H1 (cell line): ENCODE measurements around the gene TFCP2L1. TPM values are rescaled to one million over a fixed set of nuclear protein-coding genes. Genes with fewer than 3 reads are reported as not detected.

Experiments used
- CTCF ChIA-PET: fragments of 300-600 bp; sonication (Branson Sonifier 250); formaldehyde crosslinking; loops from one replicate; lab custom pipeline; 2021; ENCODE audit not compliant: partially characterized antibody; lab: Charles Lee
- POLR2A ChIA-PET: fragments of 300-600 bp; sonication (Branson Sonifier 250); formaldehyde crosslinking; loops from one replicate; lab custom pipeline; 2021; ENCODE audit warnings: inconsistent platforms; ENCODE audit not compliant: partially characterized antibody; lab: Charles Lee
- DNase-seq, 2 experiments: peaks; one replicate each; pipeline versions ENCODE4 v3.0.0 to v3.0.0-alpha.2; 2010 to 2022; ENCODE audit warnings: low spot score in 2 of 2, low read depth in 1 of 2, mixed read lengths in 1 of 2
- FAIRE-seq: peaks from 2 replicates; lab custom pipeline; 2011; peaks lifted over from hg19 to GRCh38; lab: Jason Lieb, UNC
- H2AFZ ChIP-seq: 2 replicates; pipeline ENCODE4 v1.8.1; 2012; ENCODE audit warnings: low read length, inconsistent platforms
- H2AK5ac ChIP-seq: 2 replicates; pipeline ENCODE4 v1.6.1; 2013; ENCODE audit warnings: low read depth, low read length
- H2BK120ac ChIP-seq: replicated peaks from 2 replicates; pipeline ENCODE3; 2013; ENCODE audit warnings: low read depth, low read length, inconsistent platforms
- H2BK12ac ChIP-seq: 2 replicates; pipeline ENCODE4 v1.6.1; 2013; ENCODE audit warnings: low read depth, low read length
- H2BK15ac ChIP-seq: 2 replicates; pipeline ENCODE4 v1.6.1; 2013; ENCODE audit warnings: low read length
- H2BK20ac ChIP-seq: 2 replicates; pipeline ENCODE4 v1.6.1; 2013; ENCODE audit warnings: low read length
- H2BK5ac ChIP-seq: 2 replicates; pipeline ENCODE4 v1.6.1; 2013; ENCODE audit warnings: low read depth, low read length
- H3K14ac ChIP-seq: 2 replicates; pipeline ENCODE4 v1.6.1; 2013; ENCODE audit warnings: inconsistent platforms; ENCODE audit not compliant: insufficient read length
- H3K18ac ChIP-seq: 2 replicates; pipeline ENCODE4 v1.6.1; 2013; ENCODE audit warnings: low read length; ENCODE audit errors: extremely low read depth
- H3K23ac ChIP-seq: 2 replicates; pipeline ENCODE4 v1.6.1; 2013; ENCODE audit warnings: inconsistent platforms; ENCODE audit not compliant: insufficient read length
- H3K23me2 ChIP-seq: 2 replicates; pipeline ENCODE4 v1.6.1; 2013; ENCODE audit warnings: low read depth, low read length
- H3K27ac ChIP-seq: 2 replicates; pipeline ENCODE4 v1.6.1; 2011; ENCODE audit warnings: low read depth, low read length, inconsistent platforms
- H3K27me3 ChIP-seq, 4 experiments: replicated peaks in 1 of 4; 1 replicate in 1 of 4; 2 replicates in 3 of 4; pipeline versions ENCODE4 v1.6.1 to v1.8.1; 2011 to 2013; ENCODE audit warnings: low read length in 3 of 4, mild to moderate bottlenecking in 3 of 4, inconsistent platforms in 2 of 4, mixed read lengths in 2 of 4, moderate library complexity in 1 of 4; ENCODE audit not compliant: control insufficient read depth in 3 of 4, insufficient read depth in 3 of 4; ENCODE audit errors: extremely low read depth in 1 of 4
- H3K36me3 ChIP-seq, 4 experiments: 2 replicates each; pipeline versions ENCODE4 v1.6.1 to v1.8.1; 2011 to 2013; ENCODE audit warnings: mild to moderate bottlenecking in 4 of 4, low read length in 3 of 4, moderate library complexity in 2 of 4, control low read depth in 1 of 4, inconsistent platforms in 1 of 4; ENCODE audit not compliant: insufficient read depth in 4 of 4, control insufficient read depth in 2 of 4
- H3K4ac ChIP-seq: replicated peaks from 2 replicates; pipeline ENCODE3; 2013; ENCODE audit warnings: low read length, low read depth, mixed read lengths, inconsistent platforms; ENCODE audit not compliant: insufficient read length
- H3K4me1 ChIP-seq, 4 experiments: replicated peaks in 1 of 4; 1 replicate in 1 of 4; 2 replicates in 3 of 4; pipeline versions ENCODE4 v1.6.1 to v1.8.1; 2011 to 2013; ENCODE audit warnings: low read length in 3 of 4, inconsistent platforms in 2 of 4, mixed read lengths in 1 of 4; ENCODE audit not compliant: insufficient read depth in 4 of 4, control insufficient read depth in 3 of 4
- H3K4me2 ChIP-seq, 2 experiments: 2 replicates each; pipeline versions ENCODE4 v1.6.1 to v1.8.1; 2011 to 2013; ENCODE audit warnings: low read depth in 2 of 2, low read length in 2 of 2, control low read depth in 1 of 2, inconsistent platforms in 1 of 2, mild to moderate bottlenecking in 1 of 2; ENCODE audit not compliant: insufficient read depth in 1 of 2
- H3K4me3 ChIP-seq, 4 experiments: fragments of 200-600, 300-600 bp in 1 of 4; sonication (generic), shearing (Covaris generic), sonication (Bioruptor Twin) in 1 of 4; 2 replicates each; pipeline versions ENCODE4 v1.5.1 to v1.8.1; 2011 to 2016; ENCODE audit warnings: low read length in 4 of 4, low read depth in 3 of 4, control low read depth in 2 of 4, inconsistent platforms in 2 of 4, mild to moderate bottlenecking in 2 of 4, mixed read lengths in 1 of 4, moderate library complexity in 1 of 4; ENCODE audit not compliant: insufficient read depth in 2 of 4; ENCODE audit errors: extremely low read depth in 1 of 4
- H3K56ac ChIP-seq: replicated peaks from 2 replicates; pipeline ENCODE3; 2013; ENCODE audit warnings: low read depth, mild to moderate bottlenecking, mixed read lengths, low read length, inconsistent platforms; ENCODE audit not compliant: insufficient read length
- H3K79me1 ChIP-seq: 2 replicates; pipeline ENCODE4 v1.6.1; 2013; ENCODE audit warnings: low read depth, low read length, control low read depth
- H3K79me2 ChIP-seq, 2 experiments: 2 replicates each; pipeline versions ENCODE4 v1.6.1 to v1.8.1; 2012 to 2013; ENCODE audit warnings: low read length in 2 of 2, mild to moderate bottlenecking in 2 of 2, inconsistent platforms in 1 of 2; ENCODE audit not compliant: insufficient read depth in 2 of 2, control insufficient read depth in 1 of 2
- H3K9ac ChIP-seq, 4 experiments: replicated peaks in 1 of 4; 1 replicate in 1 of 4; 2 replicates in 3 of 4; pipeline versions ENCODE4 v1.6.1 to v1.8.1; 2011 to 2013; ENCODE audit warnings: low read depth in 3 of 4, low read length in 3 of 4, control low read depth in 2 of 4, mild to moderate bottlenecking in 2 of 4, moderate library complexity in 2 of 4, inconsistent platforms in 1 of 4; ENCODE audit errors: extremely low read depth in 1 of 4
- H3K9me3 ChIP-seq, 2 experiments: 2 replicates each; pipeline versions ENCODE4 v1.6.1 to v1.8.1; 2012 to 2013; ENCODE audit warnings: mild to moderate bottlenecking in 2 of 2, moderate library complexity in 2 of 2, control low read depth in 1 of 2, inconsistent platforms in 1 of 2, low read depth in 1 of 2, low read length in 1 of 2, mixed read lengths in 1 of 2; ENCODE audit not compliant: insufficient read depth in 2 of 2
- H4K20me1 ChIP-seq, 2 experiments: replicated peaks in 1 of 2; 2 replicates each; pipeline versions ENCODE3 to v1.8.1; 2011 to 2013; ENCODE audit warnings: inconsistent platforms in 2 of 2, low read length in 2 of 2, mild to moderate bottlenecking in 1 of 2; ENCODE audit not compliant: insufficient read depth in 2 of 2, control insufficient read depth in 1 of 2
- H4K5ac ChIP-seq: 2 replicates; pipeline ENCODE4 v1.6.1; 2013; ENCODE audit warnings: low read length, low read depth, mixed read lengths, inconsistent platforms; ENCODE audit not compliant: insufficient read length
- H4K8ac ChIP-seq: 2 replicates; pipeline ENCODE4 v1.8.0; 2013; ENCODE audit warnings: mild to moderate bottlenecking, moderate library complexity, low read length, inconsistent platforms; ENCODE audit not compliant: insufficient read depth; ENCODE audit errors: extremely low read depth
- H4K91ac ChIP-seq: replicated peaks from 2 replicates; pipeline ENCODE3; 2013; ENCODE audit warnings: low read length, mixed read lengths, inconsistent platforms; ENCODE audit not compliant: insufficient read length
- RBBP5 ChIP-seq: IDR thresholded peaks from 2 replicates; pipeline ENCODE4 v1.7.1; 2012; ENCODE audit warnings: low read depth, mild to moderate bottlenecking, inconsistent platforms, low read length, moderate library complexity, borderline replicate concordance
- RNF2 ChIP-seq: fragments of 200-900, 300-1000 bp; sonication (generic); IDR thresholded peaks from 2 replicates; pipeline ENCODE4 v1.7.1; 2016; ENCODE audit warnings: borderline replicate concordance, low read depth, mild to moderate bottlenecking, antibody characterized with exemption, low read length; ENCODE audit not compliant: poor library complexity, severe bottlenecking; ENCODE audit errors: missing control alignments
- WGBS, 2 experiments: shearing (Covaris generic) in 1 of 2; methylation state at CpG; one replicate each; pipeline versions ENCODE4 v1.1.6 to v1.1.7; 2013 to 2015; ENCODE audit warnings: low lambda C conversion rate in 2 of 2, mixed read lengths in 2 of 2, inconsistent platforms in 1 of 2, low coverage in 1 of 2, missing lambda C conversion rate in 1 of 2; ENCODE audit not compliant: insufficient replicate concordance in 2 of 2, insufficient coverage in 1 of 2, insufficient read length in 1 of 2; ENCODE audit errors: extremely low coverage in 1 of 2, missing lambda C conversion rate in 1 of 2; 5-methylcytosine and 5-hydroxymethylcytosine counted together
- polyA plus RNA-seq, 7 experiments: library from polyadenylated mRNA; depleted of rRNA in 3 of 7; stranded (reverse) in 5 of 7; unstranded in 2 of 7; fragments of >200 nt in 5 of 7; fragments of 200-250 nt in 2 of 7; gene quantifications; 1 replicate in 5 of 7; 2 replicates in 1 of 7; 4 replicates in 1 of 7; pipeline versions ENCODE4 v1.2.1 to v1.2.3, GENCODE V29; 2011 to 2013; ENCODE audit warnings: missing spikeins in 2 of 7, mixed read lengths in 2 of 7
- total RNA-seq: library from RNA; stranded (reverse); fragmentation: NEBNext Ultra II Directional; extraction: Animal tissue kit (Norgen Biotek cat#: 25700); gene quantifications from 2 replicates; pipeline ENCODE4 v1.2.1, GENCODE V29; 2021

Gene TFCP2L1
- total and polyA plus RNA-seq, 2 of the 8 experiments (the other 6 are each of a cell fraction or from before 2014, with no cell fraction given), result 1.5 to 3.8 TPM

DNA sequence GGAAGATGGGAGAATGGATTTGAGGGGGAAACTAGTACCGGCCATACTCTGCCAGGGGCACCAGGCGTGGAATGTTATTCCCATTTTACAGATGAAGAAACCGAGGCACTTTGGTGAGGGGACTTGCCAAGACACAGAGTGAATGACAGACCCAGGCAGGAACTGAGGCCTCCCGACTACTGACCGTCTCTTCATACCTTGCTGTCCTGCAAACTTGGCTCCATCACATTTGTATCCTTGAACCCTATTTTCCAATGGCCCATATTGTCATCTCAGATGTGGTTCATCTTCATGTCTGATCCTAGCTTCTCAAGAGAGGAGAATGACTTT, 6.2 kb upstream of the TFCP2L1 start:
- DNase-seq (no peak), FAIRE-seq (no peak)
- Histone ChIP-seq H3K79me1 (no peaks in the 10 kb centered on the region; the same call in 1 of the 2 replicates), H2BK12ac (no peak overlapping the region), H2BK120ac (no peak overlapping the region), H3K79me2 (no peaks in the 10 kb centered on the region), H3K4me3 (no peak overlapping the region), H3K18ac (no peak overlapping the region), H4K5ac (no peak overlapping the region), H3K4ac (no peak overlapping the region), H3K56ac (no peak overlapping the region), H4K91ac (no peak overlapping the region), H4K20me1 (no peaks in the 10 kb centered on the region), H3K14ac (no peak overlapping the region), H3K23ac (no peak overlapping the region), H2BK15ac (no peak overlapping the region), H2AFZ (no peak overlapping the region), H3K4me2 (no peak overlapping the region), H2AK5ac (no peak overlapping the region), H3K23me2 (no peaks in the 10 kb centered on the region), H2BK20ac (no peak overlapping the region), H2BK5ac (no peak overlapping the region), H3K4me1 (no peaks in the 10 kb centered on the region), H3K27me3 (peaks cover 0 to 4% (median 2%) of the 10 kb centered on the region in 4 experiments; a peak in 5 of 7 replicates), H3K27ac (no peak overlapping the region), H3K36me3 (no peaks in the 10 kb centered on the region), H4K8ac (no peak overlapping the region), H3K9ac (no peak overlapping the region), H3K9me3 (no peaks in the 10 kb centered on the region)
- ChIA-PET POLR2A (no interaction called here), CTCF (interaction anchor here (1.3 kb wide), 1 partner anchor 206 kb away, joined by 3 read pairs; no protein-coding TSS in a partner anchor)
- TF ChIP-seq RBBP5, result no peak
- no peak for TF ChIP-seq RNF2
- 89% methylated on average over 5 of the region's 5 CpGs; no CpG with 5 or more reads in 1 of the 2 experiments for WGBS, 2 experiments
